Left colon (tissue), 2 donors: ENCODE measurements around the gene ACCS. TPM values are rescaled to one million over a fixed set of nuclear protein-coding genes. Genes with fewer than 3 reads are reported as not detected.

Source experiments
- ATAC-seq: fragments of 200-7000 bp; cut with Tn5 transposase; one replicate; pipeline ENCODE4 v1.9.1; 2020; ENCODE audit warnings: mild to moderate bottlenecking, moderate library complexity
- DNase-seq, 2 donors: peaks; one replicate each; pipeline ENCODE4 v3.0.0-alpha.2; 2020
- intact Hi-C, 2 donors: fragments of 100-400 bp; cut with DNase I in 1 of 2; cut with micrococcal nuclease in 1 of 2; formaldehyde crosslinking; loops; one replicate each; pipeline versions ENCODE4 v1.11.2 to v1.14.0; 2022; cut with DNase I, micrococcal nuclease
- total RNA-seq, 2 donors: library from RNA; stranded (reverse); fragmentation: NEBNext Ultra II Directional; extraction: Animal tissue kit (Norgen Biotek cat#: 25700); gene quantifications; one replicate each; pipeline ENCODE4 v1.2.1, GENCODE V29; 2021
- donor health status: DM: no; HTN: no; CAD: no.
- donor health status: DM: yes; HTN: yes; CAD: no.

ACCS gene
- total RNA-seq, 2 donors from 2014 or later: 17.5 to 28.6 TPM

GRCh38 chr11:44033856-44034255 lies 32.2 kb upstream of the ACCS start:
- DNase-seq: no peak
- ATAC-seq: no peak
- intact Hi-C loops: loop anchor here in 1 of 2 donors (10.0 kb wide), 1 partner anchor 149 kb away; the partner anchor contains the start of gene ALKBH3

- DNase-seq (no peak), ATAC-seq (no peak)
- intact Hi-C loops: loop anchor here (5.0 to 10.0 kb wide), 2 partner anchors 142 to 150 kb away; partner anchors contain the start of gene ALKBH3 (in 1 of the 2)
Observed at GRCh38 chr11:44034639-44035038, 31.4 kb upstream of the ACCS start.

GRCh38 chr11:44036811-44037657 lies 29.0 kb upstream of the ACCS start:
- intact Hi-C loops: loop anchor here (5.0 to 10.0 kb wide), 2 partner anchors 145 to 152 kb away; partner anchors contain the start of gene ALKBH3 (in 1 of the 2)
- ATAC-seq: peak; percentile 81
- DNase-seq: peak; percentile 54 to 55

DNA sequence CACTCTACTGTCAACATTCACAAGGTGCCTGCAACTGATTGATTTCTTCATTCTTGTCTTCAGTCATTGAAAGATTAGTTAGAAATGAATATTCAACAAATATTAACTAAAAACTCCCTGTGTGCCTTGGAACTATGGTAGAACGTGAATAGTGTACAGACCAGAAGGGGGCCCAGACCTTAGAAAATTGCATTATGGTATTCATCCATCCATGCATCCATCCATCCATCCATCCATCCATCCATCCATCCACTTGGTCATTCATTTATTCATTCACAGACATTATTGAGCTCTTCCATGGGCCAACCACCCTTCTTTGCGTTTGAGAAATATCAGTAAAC lies 28.4 kb upstream of the ACCS start:
- DNase-seq: no peak
- ATAC-seq: no peak
- intact Hi-C loops: loop anchor here (5.0 to 10.0 kb wide), 2 partner anchors 145 to 153 kb away; partner anchors contain the start of gene ALKBH3 (in 1 of the 2)

GRCh38 chr11:44043157-44043556 lies 22.9 kb upstream of the ACCS start:
- intact Hi-C loops: no loop called here
- DNase-seq: no peak

DNA sequence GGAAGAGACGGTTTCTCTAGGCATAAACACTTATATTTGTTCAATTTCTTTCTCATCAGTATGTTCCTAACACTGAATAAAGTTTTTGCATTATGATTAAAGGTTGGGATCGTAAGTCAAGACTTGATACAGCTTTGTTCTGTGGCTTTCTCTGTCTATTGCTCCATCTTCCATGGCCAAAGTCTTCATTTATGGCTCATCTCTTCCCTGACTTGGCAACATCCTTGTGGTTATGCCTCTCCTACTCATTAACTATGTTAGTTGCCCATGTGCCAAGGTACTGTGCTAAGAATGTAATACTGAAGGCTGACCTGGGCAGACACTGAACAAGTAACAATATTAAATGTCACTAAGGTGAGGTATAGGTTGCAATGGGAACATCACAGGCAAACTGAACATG lies 19.9 kb upstream of the ACCS start:
- ATAC-seq: peak; percentile 91
- intact Hi-C loops: no loop called here
- DNase-seq: no peak

More at GRCh38 chr11:44043157-44043556, 22.9 kb upstream of the ACCS start:
- no peak for ATAC-seq

- DNase-seq (no peak), ATAC-seq (no peak)
- intact Hi-C loops: no loop called here
Observed at GRCh38 chr11:44047298-44047697, 18.8 kb upstream of the ACCS start.

GRCh38 chr11:44047931-44048431 lies 18.1 kb upstream of the ACCS start, which contains the start of gene ACCSL:
ACCSL (plus strand) TSS chr11:44047981; CDS start chr11:44048037, 56 bp downstream.
- DNase-seq: no peak
- intact Hi-C loops: no loop called here

GRCh38 chr11:44049832-44050231 lies 16.2 kb upstream of the ACCS start:
- intact Hi-C loops: no loop called here
- no peak for DNase-seq
- no peak for ATAC-seq

More at GRCh38 chr11:44047931-44048431, 18.1 kb upstream of the ACCS start, which contains the start of gene ACCSL:
- ATAC-seq: no peak

DNA sequence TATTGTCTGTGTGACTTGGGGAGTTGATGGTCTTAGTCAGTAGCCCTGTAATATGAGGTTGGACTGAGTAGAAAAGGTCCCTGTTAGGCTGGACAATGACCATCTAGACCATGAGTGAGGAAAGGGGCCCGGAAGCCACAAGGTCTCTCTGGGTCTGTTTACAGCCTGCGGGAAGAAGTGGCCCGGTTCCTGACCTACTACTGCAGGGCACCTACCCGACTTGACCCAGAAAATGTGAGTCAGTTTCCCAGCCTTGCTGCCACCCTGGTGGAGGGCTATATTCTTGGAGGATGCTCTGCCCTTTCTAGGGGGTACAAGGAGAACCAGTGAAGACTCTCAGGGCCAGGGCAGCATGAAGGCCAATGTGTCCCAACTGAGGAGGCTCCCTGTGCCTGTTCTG lies 14.9 kb upstream of the ACCS start:
- DNase-seq (no peak), ATAC-seq (no peak)
- intact Hi-C loops: no loop called here

DNA sequence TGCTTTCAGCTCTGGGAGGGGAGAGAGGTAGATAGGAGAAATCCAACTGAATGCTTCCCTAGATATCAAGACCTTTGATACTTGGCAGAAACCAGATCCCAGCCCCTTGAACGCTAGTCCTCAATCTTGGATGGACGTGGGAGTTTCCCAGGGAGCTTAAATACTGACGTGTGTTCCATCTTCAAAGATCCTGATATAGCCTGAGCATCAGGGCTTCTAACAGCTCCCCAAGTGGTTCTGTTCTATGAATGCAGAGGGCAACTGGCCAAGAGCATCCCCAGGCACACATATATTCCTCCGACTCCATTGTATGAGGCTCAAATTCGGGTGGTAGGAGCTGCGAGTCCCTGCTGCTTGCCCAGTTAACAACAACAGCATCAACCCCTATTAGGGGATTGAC lies 8.7 kb upstream of the ACCS start:
- ATAC-seq (no peak), DNase-seq (no peak)
- intact Hi-C loops: no loop called here

DNA sequence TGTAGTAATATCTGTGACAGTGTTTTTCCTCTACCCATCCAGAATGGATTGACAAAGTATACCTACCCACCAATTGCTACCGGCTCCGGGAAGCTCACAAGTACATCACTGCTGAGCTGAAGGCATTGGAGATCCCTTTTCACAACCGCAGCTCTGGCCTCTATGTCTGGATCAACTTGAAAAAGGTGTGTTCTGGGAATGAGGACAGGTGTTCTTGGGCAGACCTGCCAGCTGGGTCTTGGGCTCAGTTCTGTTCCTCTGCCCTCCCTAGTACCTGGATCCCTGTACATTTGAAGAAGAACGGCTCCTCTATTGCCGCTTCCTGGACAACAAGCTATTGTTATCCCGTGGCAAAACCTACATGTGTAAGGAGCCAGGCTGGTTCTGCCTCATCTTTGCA lies 7.8 kb upstream of the ACCS start:
- intact Hi-C loops: no loop called here
- no peak for ATAC-seq
- no peak for DNase-seq

GRCh38 chr11:44065161-44065661 lies 859 bp upstream of the ACCS start:
- ATAC-seq (no peak), DNase-seq (no peak)
- intact Hi-C loops: no loop called here

- intact Hi-C loops: no loop called here
- ATAC-seq (peak; percentile 83), DNase-seq (peak; percentile 40 to 45)
Observed at GRCh38 chr11:44066732-44067141, 667 bp downstream of the ACCS start.

GRCh38 chr11:44067266-44067665 lies 1.2 kb downstream of the ACCS start:
- intact Hi-C loops: no loop called here
- ATAC-seq: no peak
- no peak for DNase-seq

DNA sequence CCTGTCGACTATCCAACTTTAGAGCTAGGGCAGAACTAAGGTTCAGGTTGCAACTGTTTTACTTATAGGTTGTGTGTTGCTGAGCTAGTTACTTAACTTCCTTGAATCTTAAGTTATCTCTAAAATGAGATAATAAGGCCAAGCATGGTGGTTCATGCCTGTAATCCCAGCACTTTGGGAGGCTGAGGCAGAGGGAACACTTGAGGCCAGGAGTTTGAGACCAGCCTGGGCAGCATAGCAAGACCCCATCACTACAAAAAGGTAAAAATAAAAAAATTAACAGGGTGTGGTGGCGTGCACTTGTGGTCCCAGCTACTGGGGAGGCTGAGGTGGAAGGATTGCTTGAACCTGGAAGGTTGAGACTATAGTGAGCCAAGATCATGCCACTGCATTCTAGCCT lies 2.1 kb downstream of the ACCS start:
- intact Hi-C loops: no loop called here
- no peak for ATAC-seq

DNA sequence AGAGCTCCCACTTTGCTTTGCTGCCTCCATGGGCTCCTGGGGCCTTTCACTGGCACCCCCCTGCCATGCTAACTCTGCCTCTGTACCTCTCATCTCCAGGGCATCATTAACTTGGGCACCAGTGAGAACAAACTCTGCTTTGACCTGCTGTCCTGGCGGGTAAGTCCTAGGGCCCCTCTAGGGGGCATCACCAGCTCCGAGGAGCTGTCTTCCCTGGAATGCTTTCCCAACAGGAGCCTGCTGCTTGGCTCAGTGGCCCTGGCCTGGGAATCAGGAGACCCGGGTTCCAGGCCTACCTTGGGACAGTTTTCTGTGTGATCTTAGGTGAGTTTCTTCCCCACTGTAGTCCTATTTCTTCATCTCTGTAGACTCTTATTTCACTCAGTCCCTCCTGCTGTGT lies 5.1 kb downstream of the ACCS start:
- intact Hi-C loops: no loop called here
- DNase-seq: no peak

More for the DNA sequence above, 2.1 kb downstream of the ACCS start:
- no peak for DNase-seq

DNA sequence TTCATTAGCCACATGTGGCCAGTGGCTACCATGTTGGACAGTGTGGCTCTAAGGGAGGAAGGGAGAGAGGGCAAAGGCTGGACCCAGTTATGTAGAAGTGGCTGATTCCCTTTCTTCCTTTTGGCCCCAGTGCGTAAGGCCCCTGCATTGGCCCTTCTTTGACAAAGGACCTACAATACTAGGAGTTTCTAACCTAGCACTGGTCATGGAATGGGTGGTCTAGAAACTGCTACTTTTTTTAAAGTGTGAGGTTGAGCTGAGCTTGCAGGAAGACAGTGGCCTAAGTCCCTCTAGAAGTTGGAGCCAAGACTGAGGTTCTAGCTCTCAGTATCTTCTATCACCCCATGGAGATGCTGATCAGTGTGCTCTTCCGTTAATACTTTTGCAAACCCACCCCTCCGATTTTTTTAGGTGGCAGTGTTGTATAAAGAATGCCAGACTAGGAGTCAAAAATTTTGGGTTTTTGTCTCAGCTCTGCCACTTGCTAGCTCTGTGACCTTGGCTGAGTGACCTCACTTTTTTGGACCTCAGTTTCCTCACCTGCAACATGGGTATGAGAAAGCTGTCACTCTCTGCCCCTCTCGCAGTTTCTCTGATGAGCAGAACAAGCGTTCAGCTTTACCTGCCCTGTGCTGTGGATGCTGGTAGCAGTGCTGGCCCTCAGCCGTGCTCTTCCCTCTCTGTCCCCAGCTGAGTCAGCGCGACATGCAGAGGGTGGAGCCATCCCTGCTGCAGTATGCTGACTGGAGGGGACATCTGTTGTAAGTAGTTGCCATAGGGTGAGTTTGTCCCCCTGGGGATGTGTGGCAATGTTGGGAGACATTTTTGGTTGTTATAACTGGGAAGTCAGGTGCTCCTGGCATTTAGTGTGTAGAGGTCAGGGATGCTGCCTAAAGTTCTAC lies 6.9 kb downstream of the ACCS start:
- DNase-seq (no peak), ATAC-seq (no peak)
- intact Hi-C loops: no loop called here

More for the DNA sequence above, 5.1 kb downstream of the ACCS start:
- no peak for ATAC-seq

- DNase-seq (no peak), ATAC-seq (no peak)
- intact Hi-C loops: no loop called here
Observed at GRCh38 chr11:44078794-44079193, 12.7 kb downstream of the ACCS start.
